Natural killer cell (primary cell): ENCODE measurements around the gene CCDC102A. TPM values are rescaled to one million over a fixed set of nuclear protein-coding genes. Genes with fewer than 3 reads are reported as not detected.

Source experiments
- ATAC-seq, 3 donors: fragments of 150-1000 bp in 2 of 3; fragments of 200-7000 bp in 1 of 3; cut with Tn5 transposase; 1 replicate in 1 of 3; 2 replicates in 2 of 3; pipeline ENCODE4 v1.10.0; 2021; ENCODE audit warnings: mild to moderate bottlenecking in 2 of 3, moderate library complexity in 2 of 3
- DNase-seq, 2 donors: peaks; one replicate each; pipeline versions ENCODE4 v3.0.0 to v3.0.0-alpha.2; 2013 to 2021; ENCODE audit warnings: mixed read lengths in 1 of 2
- H3K27ac ChIP-seq: one replicate; pipeline ENCODE4 v1.5.1; 2013; ENCODE audit warnings: mild to moderate bottlenecking, low read length
- H3K27me3 ChIP-seq: one replicate; pipeline ENCODE4 v1.6.1; 2013; ENCODE audit warnings: low read length; ENCODE audit not compliant: control insufficient read depth, insufficient read depth
- H3K36me3 ChIP-seq: one replicate; pipeline ENCODE4 v1.6.1; 2013; ENCODE audit warnings: low read length; ENCODE audit not compliant: control insufficient read depth, insufficient read depth
- H3K4me1 ChIP-seq: one replicate; pipeline ENCODE4 v1.6.1; 2013; ENCODE audit warnings: low read length; ENCODE audit not compliant: control insufficient read depth, insufficient read depth
- H3K4me3 ChIP-seq: one replicate; pipeline ENCODE4 v1.5.1; 2013; ENCODE audit warnings: low read length
- H3K9me3 ChIP-seq: one replicate; pipeline ENCODE4 v1.6.1; 2013; ENCODE audit warnings: low read length; ENCODE audit not compliant: control insufficient read depth, insufficient read depth
- H3K27ac Mint-ChIP-seq, 2 donors: one replicate each; pipeline ENCODE4 v1.8.0; 2022; ENCODE audit warnings: mild to moderate bottlenecking in 2 of 2, mixed read lengths in 2 of 2, moderate library complexity in 1 of 2
- H3K27me3 Mint-ChIP-seq, 2 donors: one replicate each; pipeline ENCODE4 v1.8.0; 2022; ENCODE audit warnings: low read depth in 2 of 2, mixed read lengths in 2 of 2
- H3K36me3 Mint-ChIP-seq: one replicate; pipeline ENCODE4 v1.8.0; 2022; ENCODE audit warnings: mixed read lengths
- H3K4me1 Mint-ChIP-seq, 2 donors: one replicate each; pipeline ENCODE4 v1.8.0; 2022; ENCODE audit warnings: mixed read lengths in 2 of 2
- H3K4me3 Mint-ChIP-seq: one replicate; pipeline ENCODE4 v1.8.0; 2022; ENCODE audit warnings: mild to moderate bottlenecking, moderate library complexity, mixed read lengths
- H3K9me3 Mint-ChIP-seq, 2 donors: one replicate each; pipeline ENCODE4 v1.8.0; 2022; ENCODE audit warnings: mixed read lengths in 2 of 2
- CTCF ChIP-seq: fragments of 200-600 bp; IDR thresholded peaks from one replicate; pipeline ENCODE4 v1.8.0; 2022; ENCODE audit warnings: antibody characterized with exemption
- WGBS: methylation state at CpG from one replicate; pipeline ENCODE4 v1.1.7; 2013; ENCODE audit warnings: missing lambda C conversion rate; ENCODE audit not compliant: insufficient coverage; 5-methylcytosine and 5-hydroxymethylcytosine counted together
- intact Hi-C: fragments of 100-400 bp; cut with micrococcal nuclease; formaldehyde crosslinking; loops from one replicate; pipeline ENCODE4 v1.14.2; 2022
- total RNA-seq, 4 donors: library from RNA; stranded (reverse); fragments of 120-200 nt in 1 of 4; gene quantifications; one replicate each; pipeline versions ENCODE4 v1.2.3 to v1.2.4, GENCODE V29; 2013 to 2022

CCDC102A gene
- total RNA-seq, 3 donors from 2014 or later (not counting 1 experiment from before 2014, with no cell fraction given): 15.5 to 24.4 (median 17.1) TPM

- intact Hi-C loops: loop anchor here (5.0 kb wide), 2 partner anchors 39 to 199 kb away; partner anchors contain the start of gene KATNB1
- Mint-ChIP-seq H3K36me3 (no peaks in the 10 kb centered on the region), H3K4me3 (peak overlapping the region; percentile 90), H3K4me1 (peaks cover 59 to 81% of the 10 kb centered on the region in 2 donors), H3K27ac (peak overlapping the region; percentile 99), H3K27me3 (no peaks in the 10 kb centered on the region), H3K9me3 (no peaks in the 10 kb centered on the region)
- ATAC-seq (no peak), DNase-seq (peak in 1 of 2 donors; percentile 33)
- Histone ChIP-seq H3K9me3 (no peaks in the 10 kb centered on the region), H3K4me1 (peaks cover 86% of the 10 kb centered on the region), H3K4me3 (no peak overlapping the region), H3K27ac (peak overlapping the region; percentile 73), H3K36me3 (no peaks in the 10 kb centered on the region), H3K27me3 (no peaks in the 10 kb centered on the region)
- 55% methylated on average over 14 of the region's 14 CpGs for WGBS
- TF ChIP-seq CTCF: no peak
Observed at GRCh38 chr16:57538235-57538721, 1.9 kb upstream of the CCDC102A start.

- peak overlapping the region; percentile 90 for H3K4me3 Mint-ChIP-seq
- H3K27me3 ChIP-seq: no peaks in the 10 kb centered on the region
- peaks cover 61 to 81% of the 10 kb centered on the region in 2 donors for H3K4me1 Mint-ChIP-seq
- peak overlapping the region; percentile 73 for H3K27ac ChIP-seq
- H3K4me1 ChIP-seq: peaks cover 86% of the 10 kb centered on the region
- DNase-seq: peak in 1 of 2 donors; percentile 45
- H3K9me3 ChIP-seq: no peaks in the 10 kb centered on the region
- H3K36me3 ChIP-seq: no peaks in the 10 kb centered on the region
- no peak for TF ChIP-seq CTCF
- 17% methylated on average over 9 of the region's 10 CpGs for WGBS
- H3K27me3 Mint-ChIP-seq: no peaks in the 10 kb centered on the region
- H3K27ac Mint-ChIP-seq: peak overlapping the region; percentile 99
- no peaks in the 10 kb centered on the region for H3K9me3 Mint-ChIP-seq
- H3K36me3 Mint-ChIP-seq: no peaks in the 10 kb centered on the region
- ATAC-seq: no peak
- peak overlapping the region; percentile 43 for H3K4me3 ChIP-seq
- intact Hi-C loops: loop anchor here (2.0 to 5.0 kb wide), 3 partner anchors 40 to 200 kb away; partner anchors contain the start of genes DOK4 and KATNB1
Observed at GRCh38 chr16:57537581-57538234, 1.3 kb upstream of the CCDC102A start.

GRCh38 chr16:57537194-57537505 is 779 bp upstream of the CCDC102A start:
- no peaks in the 10 kb centered on the region for H3K36me3 Mint-ChIP-seq
- peak overlapping the region; percentile 43 for H3K4me3 ChIP-seq
- DNase-seq (peak in 1 of 2 donors; percentile 81), ATAC-seq (no peak)
- H3K27me3 Mint-ChIP-seq: no peaks in the 10 kb centered on the region
- H3K36me3 ChIP-seq: no peaks in the 10 kb centered on the region
- peaks cover 61 to 81% of the 10 kb centered on the region in 2 donors for H3K4me1 Mint-ChIP-seq
- H3K27ac ChIP-seq: peak overlapping the region; percentile 73
- 6% methylated on average over 5 of the region's 8 CpGs for WGBS
- no peak for TF ChIP-seq CTCF
- peaks cover 86% of the 10 kb centered on the region for H3K4me1 ChIP-seq
- H3K27ac Mint-ChIP-seq: peak overlapping the region; percentile 99
- H3K27me3 ChIP-seq: no peaks in the 10 kb centered on the region
- intact Hi-C loops: loop anchor here (2.0 to 5.0 kb wide), 3 partner anchors 40 to 200 kb away; partner anchors contain the start of genes DOK4 and KATNB1
- no peaks in the 10 kb centered on the region for H3K9me3 ChIP-seq
- peak overlapping the region; percentile 90 for H3K4me3 Mint-ChIP-seq
- H3K9me3 Mint-ChIP-seq: no peaks in the 10 kb centered on the region
